HG03575 (cell line): ENCODE results near the gene CALHM1.
"Not testable (repeated sequence)": the region's sequence is repeated elsewhere in the genome, so short reads cannot be mapped to it uniquely, and the experiment has no call there.

Experiments used
- ATAC-seq: cut with Tn5 transposase; IDR thresholded peaks from one replicate; pipeline ENCODE4 v1.9.1; 2021; ENCODE audit not compliant: unreplicated experiment, insufficient number of reproducible peaks, low FRiP score; ENCODE audit errors: extremely low read depth

The CALHM1 gene

GRCh38 chr10:103491729-103492364 lies 33.1 kb upstream of the CALHM1 start:
- ATAC-seq = no peak

GRCh38 chr10:103490986-103491314 lies 32.2 kb upstream of the CALHM1 start:
- ATAC-seq = no peak

- ATAC-seq = no peak
Observed at GRCh38 chr10:103487410-103487708, 28.7 kb upstream of the CALHM1 start.

- not testable (repeated sequence) for ATAC-seq
Observed at GRCh38 chr10:103486635-103487409, 28.1 kb upstream of the CALHM1 start.

DNA sequence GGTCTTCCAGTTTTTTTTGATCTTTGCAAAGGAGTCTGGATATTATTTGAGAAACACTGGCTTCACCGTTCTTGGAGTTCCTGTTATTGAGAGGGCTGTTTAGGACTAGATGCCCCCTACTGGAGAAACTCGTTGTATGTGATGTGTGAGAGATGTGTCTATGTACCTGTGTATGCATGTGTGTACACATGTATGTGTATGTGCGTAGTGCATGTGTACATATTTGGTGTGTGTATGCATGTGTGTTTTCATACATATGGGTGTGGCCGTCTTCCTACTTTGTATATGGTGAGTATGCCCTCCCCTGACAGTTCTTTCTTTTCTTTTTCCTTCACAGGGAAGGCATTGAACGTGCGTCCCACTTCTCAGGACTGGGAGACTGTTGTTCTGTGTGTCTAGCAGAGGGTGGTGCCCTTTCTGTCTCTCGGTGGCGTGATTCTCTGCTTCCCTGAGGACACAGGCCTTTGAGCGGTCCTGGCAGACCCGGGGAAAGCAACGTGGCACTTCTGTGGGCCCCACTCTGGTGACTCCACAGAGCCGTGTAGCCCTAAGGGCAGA lies 23.4 kb upstream of the CALHM1 start:
- no peak for ATAC-seq

GRCh38 chr10:103480521-103480920 lies 21.8 kb upstream of the CALHM1 start:
- ATAC-seq = no peak

DNA sequence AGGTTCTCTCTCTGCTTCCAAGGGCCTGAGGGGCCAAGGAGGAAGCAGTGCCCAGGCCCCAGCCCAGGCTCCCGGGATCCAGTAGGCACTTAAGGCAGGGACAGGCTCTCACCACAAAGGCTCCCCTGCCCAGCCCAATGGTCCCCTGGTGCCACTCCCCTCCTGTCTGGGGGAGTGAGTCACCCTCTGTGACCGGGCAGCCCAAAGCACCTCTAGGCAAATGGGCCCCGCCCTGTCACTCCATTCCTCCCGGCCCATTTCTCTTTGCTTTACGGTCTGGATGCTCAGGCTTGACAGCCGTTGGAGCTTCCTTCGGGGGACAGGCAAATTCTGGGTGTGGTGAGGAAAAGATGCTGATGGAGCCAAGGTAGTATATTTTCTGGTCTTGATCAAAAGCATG lies 20.4 kb upstream of the CALHM1 start, which contains the start of gene CALHM3:
TSS of gene CALHM3 (minus strand) at position 106 of the 400 bp plus-strand sequence. CDS start 208 bp downstream, outside the sequence.
- ATAC-seq = no peak

DNA sequence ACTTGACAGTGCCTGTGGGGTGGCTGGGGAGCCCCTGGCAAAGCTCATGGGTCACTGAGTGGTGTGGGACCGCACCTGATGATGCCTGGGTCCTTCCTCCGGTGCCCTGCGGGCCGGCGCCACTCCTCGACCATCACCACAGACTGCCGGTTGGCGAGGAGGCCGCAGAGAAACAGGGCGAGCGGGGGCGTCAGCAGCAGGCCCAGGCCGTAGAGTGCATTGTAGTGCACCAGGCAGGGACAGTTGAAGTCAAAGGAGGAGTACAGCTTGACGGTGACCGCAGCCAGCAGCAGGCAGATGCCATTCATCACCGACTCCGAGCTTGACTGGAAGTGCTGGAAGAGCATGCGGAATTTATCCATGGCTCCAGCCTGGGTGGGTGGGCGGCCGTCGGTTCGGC lies 20.0 kb upstream of the CALHM1 start:
- ATAC-seq = no peak

DNA sequence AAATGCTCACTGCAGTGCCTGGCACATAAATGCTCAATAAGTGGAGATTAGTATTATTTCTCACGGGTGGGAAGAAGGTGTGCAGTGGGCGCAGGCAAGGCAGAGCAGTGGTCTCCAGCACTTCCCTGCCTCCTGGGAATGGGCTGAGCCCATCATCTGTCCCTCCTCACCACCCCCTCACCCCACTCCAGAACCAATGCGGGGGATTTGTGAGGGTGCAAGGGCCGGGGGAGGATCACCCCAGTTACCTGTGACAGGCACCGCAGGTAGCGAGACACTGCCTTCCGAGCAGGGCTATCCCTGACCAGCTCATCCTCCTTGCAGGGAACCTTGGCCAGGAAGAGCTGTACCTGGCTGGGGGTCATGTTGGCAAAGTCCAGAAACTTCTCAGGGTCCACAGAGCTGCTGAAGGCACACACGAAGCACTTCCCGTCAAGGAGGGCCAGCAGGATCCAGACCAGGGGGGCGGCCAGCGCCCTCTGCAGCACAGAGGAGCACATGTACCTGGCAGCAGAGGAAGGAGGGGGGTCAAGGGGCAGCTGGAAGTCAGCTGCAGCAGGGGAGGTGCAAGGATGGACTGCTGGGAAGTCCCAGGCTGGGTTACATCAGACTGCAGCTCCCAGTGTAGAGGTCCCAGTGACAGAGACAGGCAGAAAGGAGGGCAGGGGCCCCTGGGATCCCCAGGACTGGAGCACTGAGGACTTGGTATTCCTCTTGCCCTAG lies 17.5 kb upstream of the CALHM1 start:
- no peak for ATAC-seq

- no peak for ATAC-seq
Observed at GRCh38 chr10:103475437-103475836, 16.7 kb upstream of the CALHM1 start.

DNA sequence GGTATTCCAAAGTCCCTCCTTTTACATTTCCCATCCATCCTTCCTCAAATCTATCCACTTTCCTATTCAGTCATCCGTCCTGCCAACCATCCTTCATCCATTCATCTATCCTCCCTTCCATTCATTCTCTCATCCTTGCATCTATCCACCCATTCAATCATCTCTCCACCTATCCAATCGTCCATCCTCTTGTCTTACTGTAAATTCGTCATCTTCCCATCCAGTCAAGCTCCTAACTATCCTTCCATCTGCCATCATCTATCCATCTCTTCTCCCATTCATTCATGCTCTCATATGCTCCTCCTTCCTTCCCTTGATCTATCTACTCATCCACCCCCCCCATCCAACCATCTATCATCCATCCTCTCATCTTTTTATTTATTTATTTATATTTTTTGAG lies 15.4 kb upstream of the CALHM1 start:
- ATAC-seq = no peak

GRCh38 chr10:103473261-103473671 lies 14.6 kb upstream of the CALHM1 start:
- no peak for ATAC-seq

DNA sequence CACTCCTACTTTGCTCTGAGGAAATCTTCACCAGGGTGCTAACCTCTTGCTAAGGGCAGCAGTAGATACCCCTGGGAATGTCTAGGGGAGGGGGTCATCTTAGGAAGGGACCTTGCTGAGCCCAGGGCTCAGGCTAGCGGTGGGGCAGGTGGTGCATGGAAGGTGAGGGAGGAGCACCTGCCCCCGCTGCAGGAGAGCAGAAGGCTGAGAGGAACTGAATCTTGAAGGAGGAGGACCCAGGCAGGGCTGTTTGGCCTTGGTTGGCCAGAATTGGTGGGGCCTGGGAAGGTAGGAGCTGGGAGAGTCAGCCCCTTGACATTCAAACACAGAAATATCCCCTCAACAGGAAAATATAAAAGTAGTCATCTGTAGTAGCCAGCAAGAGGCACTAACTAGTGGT lies 13.3 kb upstream of the CALHM1 start:
- ATAC-seq = no peak

GRCh38 chr10:103470761-103471653 lies 12.3 kb upstream of the CALHM1 start:
- ATAC-seq = peak; percentile 47

DNA sequence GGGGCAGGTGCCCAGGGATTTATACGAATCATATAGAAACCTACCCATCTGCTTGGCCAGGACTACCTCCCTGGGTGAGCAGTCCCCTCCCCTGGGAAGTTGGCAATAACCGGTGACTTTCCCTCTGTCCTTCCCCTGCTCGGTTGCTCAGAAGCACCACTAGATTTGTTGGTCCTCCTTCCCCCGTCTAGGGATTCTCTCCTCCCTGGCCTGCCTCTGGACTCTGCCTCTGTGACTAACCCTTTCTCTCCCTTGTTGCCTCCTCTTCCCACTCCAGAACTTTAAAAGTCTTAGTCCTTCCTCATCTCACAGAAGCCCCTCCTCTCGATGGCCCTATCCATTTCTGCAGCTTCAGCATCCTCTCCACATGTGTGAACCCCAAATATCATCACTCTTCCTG lies 10.5 kb upstream of the CALHM1 start:
- no peak for ATAC-seq

DNA sequence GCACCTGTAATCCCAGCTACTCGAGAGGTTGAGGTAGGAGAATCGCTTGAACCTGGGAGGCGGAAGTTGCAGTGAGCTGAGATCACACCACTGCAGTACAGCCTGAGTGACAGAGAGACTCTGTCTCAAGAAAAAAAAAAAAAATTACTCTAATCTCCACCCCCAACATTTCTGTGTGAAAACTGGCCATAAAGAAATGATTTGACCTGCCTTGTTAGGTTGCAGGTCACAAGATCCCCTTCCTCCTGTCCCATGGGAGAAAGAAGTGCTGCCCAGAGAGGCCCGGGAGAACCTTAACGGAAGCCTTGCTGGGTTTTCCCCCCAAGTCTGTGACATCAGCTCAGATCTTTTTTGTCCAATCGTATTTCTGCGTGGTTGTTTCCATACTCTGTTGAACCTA lies 8.7 kb upstream of the CALHM1 start:
- no peak for ATAC-seq

- ATAC-seq = no peak
Observed at GRCh38 chr10:103466734-103467133, 8.0 kb upstream of the CALHM1 start.

DNA sequence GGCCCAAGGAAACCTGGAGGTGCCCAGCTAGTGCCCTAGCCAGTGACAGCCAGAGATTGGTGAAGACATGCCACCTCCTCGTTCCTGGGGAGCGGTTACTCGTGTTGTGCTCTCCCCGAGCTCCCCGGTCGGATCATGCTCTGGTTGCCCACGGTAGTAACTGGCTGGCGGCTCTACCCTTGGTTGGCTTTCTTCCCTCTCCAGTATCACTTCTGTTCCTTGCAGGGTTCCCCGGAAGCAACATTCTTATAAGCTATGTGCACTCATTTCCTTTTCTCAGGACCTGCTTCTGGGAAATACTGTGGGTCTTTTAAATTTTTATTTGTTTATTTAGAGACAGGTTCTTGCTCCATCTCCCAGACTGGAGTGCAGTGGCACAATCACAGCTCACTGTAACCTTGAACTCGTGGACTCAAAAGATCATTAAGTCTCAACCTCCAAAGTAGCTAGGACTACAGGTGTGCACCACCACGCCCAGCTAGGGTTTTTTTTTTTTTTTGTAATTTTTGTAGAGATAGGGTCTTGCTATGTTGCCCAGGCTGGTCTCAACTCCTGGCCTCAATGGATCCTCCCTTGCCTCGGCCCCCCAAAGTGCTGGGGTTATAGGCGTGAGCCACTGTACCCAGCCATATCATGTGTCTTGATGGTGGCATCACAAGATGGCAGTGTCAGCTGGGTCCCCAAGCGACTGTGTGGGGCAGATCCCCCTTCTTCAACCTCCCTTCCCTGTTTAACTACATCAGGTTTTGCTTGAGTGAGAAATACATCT lies 6.9 kb upstream of the CALHM1 start:
- no peak for ATAC-seq
